T follicular helper cell (primary cell): Measurements from ENCODE around the gene TDRD12.

Experiments used
- DNase-seq: peaks from one replicate; pipeline ENCODE4 v3.0.0-alpha.2; 2020; ENCODE audit warnings: low read depth
- total RNA-seq, 2 experiments: gene quantifications; one replicate each; lab custom pipeline; 2026; lab: John Stamatoyannopoulos, UW

The TDRD12 gene, protein sequence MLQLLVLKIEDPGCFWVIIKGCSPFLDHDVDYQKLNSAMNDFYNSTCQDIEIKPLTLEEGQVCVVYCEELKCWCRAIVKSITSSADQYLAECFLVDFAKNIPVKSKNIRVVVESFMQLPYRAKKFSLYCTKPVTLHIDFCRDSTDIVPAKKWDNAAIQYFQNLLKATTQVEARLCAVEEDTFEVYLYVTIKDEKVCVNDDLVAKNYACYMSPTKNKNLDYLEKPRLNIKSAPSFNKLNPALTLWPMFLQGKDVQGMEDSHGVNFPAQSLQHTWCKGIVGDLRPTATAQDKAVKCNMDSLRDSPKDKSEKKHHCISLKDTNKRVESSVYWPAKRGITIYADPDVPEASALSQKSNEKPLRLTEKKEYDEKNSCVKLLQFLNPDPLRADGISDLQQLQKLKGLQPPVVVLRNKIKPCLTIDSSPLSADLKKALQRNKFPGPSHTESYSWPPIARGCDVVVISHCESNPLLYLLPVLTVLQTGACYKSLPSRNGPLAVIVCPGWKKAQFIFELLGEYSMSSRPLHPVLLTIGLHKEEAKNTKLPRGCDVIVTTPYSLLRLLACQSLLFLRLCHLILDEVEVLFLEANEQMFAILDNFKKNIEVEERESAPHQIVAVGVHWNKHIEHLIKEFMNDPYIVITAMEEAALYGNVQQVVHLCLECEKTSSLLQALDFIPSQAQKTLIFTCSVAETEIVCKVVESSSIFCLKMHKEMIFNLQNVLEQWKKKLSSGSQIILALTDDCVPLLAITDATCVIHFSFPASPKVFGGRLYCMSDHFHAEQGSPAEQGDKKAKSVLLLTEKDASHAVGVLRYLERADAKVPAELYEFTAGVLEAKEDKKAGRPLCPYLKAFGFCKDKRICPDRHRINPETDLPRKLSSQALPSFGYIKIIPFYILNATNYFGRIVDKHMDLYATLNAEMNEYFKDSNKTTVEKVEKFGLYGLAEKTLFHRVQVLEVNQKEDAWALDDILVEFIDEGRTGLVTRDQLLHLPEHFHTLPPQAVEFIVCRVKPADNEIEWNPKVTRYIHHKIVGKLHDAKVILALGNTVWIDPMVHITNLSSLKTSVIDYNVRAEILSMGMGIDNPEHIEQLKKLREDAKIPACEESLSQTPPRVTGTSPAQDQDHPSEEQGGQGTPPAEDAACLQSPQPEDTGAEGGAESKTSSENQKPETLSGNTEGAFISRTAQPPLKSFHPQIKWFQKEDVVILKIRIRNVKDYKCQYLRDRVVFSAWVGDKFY (N-terminal part only)
- total RNA-seq = 1.8 to 2.0 reads per million in 2 experiments

DNA sequence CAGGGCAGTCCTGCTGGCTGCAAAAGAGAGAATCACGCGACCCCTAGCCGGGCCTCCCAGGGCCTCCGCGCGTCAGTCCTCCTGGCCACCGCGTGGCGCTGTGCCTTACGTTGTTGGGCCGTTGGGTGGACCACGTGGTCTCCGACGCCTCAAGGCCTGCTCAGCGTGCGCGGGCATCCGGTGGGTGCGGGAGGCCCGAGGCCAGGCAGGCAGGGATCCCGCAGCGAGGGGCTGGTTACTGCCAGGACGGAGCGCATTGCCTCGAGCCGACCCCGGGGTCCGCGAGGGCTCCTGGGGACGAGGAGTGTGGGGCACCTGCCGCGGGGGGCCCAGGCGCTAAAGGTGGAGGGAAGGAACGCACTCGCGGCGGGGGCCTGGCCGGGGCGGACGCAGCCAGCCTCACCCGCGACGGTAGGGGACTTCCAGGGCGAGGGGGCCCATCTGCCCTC is at the start of gene TDRD12:
Gene TDRD12, plus strand, starts transcription at position 157 of the 449 bp plus-strand sequence. CDS start 306 bp downstream, outside the sequence.
- no peak for DNase-seq

DNA sequence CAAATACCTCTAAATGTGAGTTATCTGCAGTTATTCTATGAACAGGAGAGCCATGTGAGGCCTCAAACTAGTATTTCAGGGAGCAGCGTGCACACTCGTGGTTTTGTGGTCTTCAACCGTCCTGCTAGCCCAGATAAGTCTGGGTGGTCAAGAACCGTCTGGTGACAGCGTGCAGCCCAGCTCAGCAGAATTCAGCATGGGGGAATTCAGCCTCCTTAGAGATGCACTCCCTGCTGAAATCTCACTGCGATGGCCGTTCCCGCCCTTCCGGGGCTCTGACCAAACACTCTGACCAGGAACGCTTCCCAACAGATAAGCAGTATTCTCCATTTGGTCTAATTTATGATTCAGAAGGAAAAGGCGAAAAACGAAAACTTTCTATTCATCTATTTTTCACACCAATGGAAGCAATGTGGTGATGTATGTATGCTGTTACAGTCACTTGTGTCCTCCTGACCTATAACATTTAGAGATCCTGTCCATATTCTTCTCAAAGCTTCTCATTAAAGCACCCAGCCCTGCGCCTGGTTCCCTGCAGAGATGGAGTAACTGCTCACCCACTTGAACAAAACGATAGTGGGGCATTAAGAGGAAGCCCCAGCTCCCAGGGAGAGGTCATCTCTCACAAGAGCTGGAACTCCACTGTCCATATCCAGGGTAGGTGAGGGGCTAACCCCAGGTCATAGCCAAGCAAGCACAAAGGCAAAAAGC is 47.5 kb upstream of the TDRD12 start:
- no peak for DNase-seq

DNA sequence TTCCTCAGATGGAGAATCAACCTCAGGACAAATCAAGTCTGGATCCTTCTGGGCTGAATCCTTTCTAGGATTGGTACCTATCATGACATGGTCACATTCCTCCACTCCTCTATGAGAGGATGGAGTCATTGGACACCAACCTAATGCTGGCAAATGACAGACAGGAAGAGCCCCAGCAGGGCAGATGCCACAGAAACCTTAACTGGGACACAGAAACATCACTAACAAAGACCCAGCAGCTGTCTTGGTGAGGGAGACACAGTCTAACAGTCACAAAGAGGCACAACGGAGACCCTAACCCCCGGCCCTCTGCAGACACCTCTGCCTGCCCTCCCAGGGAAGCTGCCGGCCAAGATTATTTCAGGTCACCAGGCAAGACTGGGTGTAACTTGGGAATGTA is 46.7 kb upstream of the TDRD12 start:
- no peak for DNase-seq

DNA sequence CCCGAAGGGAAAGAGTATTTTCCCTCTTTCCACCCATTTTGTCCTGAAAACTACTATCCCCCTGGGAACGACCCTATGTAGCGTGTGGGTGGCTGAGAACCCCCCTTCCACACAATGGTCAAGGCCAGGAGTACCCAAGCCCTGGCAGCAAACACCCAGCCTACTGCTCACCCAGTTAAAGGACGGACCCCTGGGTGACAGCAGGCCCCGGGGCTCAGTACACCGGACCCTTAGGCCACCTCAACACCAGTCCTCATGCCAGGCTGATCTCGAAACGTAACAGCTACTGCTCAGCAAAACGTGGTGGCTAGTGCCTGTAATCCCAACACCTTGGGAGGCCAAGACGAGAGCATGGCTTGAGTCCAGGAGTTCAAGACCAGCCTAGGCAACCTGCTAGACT is 46.0 kb upstream of the TDRD12 start:
- DNase-seq = no peak

DNA sequence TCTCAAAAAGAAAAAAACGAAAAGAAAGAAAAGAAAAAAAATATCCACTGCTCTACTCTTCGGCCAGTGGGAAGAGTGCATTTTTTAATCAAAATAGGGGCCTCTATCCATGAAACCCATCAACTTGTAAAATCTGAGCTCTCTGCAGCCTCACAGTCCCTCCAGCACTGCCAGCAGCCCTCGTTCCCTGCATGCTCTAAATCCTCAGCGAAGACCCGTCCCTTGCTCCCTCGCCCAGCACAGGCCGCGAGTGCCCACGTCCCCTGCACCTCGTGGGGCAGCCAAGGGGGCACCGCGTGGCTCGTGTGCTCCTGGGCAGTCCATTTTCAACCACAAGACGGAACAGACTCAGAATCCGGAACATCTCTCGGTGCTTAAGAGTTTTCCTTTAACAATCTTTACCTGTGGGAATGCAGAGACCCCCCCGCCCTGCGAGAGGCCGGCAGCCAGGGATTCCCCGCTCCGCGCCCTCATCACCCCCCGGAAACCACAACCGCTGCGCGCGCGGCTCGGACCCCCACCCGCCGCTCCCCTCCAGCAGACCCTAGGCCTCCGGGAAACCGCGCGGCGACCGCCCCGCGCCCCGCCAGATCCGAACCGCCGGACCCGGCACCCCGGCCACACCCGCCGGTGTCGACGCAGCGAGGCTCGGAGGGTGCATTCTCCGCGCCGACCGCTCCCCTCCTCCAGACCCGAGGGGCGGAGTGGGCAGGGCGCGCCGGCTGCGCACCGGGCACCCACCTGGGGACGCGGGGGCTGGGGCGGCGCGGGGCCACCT is 45.2 kb upstream of the TDRD12 start:
- no peak for DNase-seq

DNA sequence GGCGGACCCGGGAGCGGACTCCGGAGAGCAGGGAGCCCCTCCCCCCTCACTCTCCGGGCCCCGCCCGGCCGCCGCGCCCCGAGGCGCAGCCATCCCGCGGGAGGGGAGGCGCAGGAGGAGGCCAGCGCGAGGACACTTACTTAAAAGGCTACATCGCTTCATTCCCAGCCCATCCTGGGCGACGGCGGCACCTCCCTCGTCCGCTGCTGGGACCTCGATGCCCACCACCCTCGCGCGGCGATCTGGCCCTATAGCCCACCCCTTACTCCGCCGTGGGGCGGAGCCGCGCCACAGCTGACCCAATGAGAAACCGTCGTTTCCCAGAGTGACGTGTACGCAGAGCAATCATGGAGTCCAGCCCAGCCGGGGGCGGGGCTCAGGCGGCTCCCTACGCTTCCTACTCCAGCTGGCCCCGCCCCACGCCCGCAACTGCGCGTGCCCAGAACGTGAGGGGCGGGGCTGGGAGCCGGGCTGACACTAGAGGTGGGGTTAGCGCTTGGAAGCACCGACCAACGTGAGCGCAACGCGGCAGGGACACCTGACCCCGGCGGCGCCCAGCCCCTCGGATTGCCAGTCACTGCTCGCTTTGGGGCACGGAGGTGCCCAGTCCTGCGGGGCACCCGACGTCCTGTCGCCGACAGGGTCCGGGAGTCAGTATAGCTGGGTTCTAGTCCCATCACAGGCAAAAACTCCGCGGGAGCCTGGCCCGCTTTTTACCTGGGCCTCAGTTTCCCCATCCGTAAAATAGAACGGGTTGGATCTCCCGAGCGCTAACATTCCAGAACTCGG is 44.4 kb upstream of the TDRD12 start, which contains the start of gene ANKRD27:
Gene ANKRD27, minus strand, starts transcription at position 250 of the 789 bp plus-strand sequence. CDS start 16,165 bp downstream, outside the sequence.
- peak; percentile 97 for DNase-seq

DNA sequence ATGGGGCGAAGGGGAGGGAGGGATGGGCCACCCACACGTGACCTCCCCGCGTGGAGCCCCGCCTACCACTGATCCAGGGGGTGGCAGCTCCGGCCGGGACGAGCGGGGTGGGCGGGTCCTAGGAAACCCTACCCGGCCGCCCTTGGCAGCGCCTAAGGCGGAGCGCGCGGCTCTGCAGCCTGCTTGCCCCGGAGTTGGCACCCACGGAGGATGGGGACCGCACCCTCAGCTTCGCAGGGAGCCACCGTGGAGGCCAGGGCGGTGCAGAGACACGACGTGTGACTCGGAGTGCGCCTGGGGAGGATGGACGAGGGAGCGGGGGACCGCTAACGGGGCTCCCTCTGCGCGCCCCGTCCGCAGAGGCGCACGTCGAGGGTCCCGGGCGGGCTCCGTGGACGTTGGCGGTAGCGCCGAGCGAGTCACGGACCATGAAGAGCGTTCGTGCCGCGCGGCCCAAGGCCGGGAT is 43.8 kb upstream of the TDRD12 start, which contains the start of gene RGS9BP:
Gene RGS9BP, plus strand, starts transcription at position 129 of the 466 bp plus-strand sequence. CDS start 416 bp downstream, outside the sequence.
- DNase-seq = peak; percentile 58

DNA sequence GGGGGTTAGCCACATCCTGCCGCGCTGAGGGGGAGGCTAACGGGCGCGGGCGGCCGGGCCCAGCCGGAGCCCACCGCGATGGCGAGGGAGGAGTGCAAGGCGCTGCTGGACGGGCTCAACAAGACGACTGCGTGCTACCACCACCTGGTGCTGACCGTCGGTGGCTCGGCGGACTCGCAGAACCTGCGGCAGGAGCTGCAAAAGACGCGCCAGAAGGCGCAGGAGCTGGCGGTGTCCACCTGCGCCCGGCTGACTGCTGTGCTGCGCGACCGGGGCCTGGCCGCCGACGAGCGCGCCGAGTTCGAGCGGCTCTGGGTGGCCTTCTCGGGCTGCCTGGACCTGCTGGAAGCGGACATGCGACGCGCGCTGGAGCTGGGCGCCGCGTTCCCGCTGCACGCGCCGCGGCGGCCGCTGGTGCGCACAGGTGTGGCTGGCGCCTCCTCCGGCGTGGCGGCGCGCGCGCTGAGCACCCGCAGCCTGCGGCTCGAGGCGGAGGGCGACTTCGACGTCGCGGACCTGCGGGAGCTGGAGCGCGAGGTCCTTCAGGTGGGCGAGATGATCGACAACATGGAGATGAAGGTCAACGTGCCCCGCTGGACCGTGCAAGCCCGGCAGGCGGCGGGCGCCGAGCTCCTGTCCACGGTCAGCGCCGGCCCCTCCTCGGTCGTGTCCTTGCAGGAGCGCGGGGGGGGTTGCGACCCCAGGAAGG is 43.2 kb upstream of the TDRD12 start:
- no peak for DNase-seq

DNA sequence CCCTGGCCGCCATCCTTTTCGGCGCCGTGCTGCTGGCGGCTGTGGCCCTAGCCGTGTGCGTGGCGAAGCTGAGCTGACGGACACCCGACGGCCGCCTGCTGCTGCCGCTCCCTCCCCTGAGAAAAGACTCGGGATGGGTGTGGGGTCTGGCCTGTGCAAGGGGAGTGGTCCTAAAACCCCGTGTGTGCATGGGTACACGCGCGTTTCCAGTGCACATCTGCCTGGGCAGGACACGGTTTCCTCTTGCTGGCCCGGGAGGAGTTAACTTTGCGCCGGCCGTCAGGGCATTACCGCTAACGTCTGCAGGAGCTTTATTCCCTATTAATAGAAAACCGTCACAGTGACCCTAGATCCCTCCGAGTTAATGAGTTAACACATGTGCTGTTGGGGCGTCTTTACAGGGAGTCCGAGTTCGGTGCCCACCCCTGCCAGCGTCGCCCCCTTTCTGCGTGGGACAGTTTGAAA is 42.6 kb upstream of the TDRD12 start:
- no peak for DNase-seq

DNA sequence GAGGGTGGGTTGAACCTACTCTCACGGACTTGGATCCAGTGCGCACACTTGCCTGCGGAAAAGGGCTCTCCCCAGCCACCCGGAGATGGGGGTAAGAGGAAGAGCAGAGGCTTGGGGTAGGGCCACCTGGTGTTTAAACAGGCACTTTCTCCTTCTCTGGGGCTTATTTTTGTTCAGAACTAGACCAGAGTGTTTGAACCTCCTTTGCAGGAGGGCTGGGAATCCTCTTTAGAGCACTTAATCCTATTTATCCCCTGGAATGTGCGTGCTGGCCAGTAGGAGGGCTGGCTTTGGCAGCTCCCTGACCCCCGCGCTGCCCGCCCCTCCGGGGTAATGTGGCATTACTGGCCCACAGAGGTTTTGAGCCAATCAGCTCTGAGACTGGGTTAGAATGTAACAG is 41.9 kb upstream of the TDRD12 start:
- no peak for DNase-seq

DNA sequence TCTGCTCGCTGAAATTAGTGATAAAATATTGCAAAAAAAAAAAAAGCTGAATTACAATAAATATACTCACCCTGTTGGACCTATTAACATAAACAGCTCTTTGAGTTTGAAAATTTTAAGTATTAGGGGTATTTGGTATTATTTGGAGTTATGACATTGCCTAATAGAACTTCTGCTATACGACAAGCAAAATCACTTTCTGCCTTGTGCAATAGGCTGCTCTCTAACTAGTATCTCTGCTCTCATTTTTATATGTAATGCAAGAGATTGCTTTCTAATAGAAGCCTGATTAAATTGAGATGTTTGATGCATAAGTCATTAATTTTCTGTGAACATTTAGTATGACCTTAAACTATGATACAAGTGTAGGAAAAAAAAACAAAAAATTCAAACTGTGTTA is 38.6 kb upstream of the TDRD12 start:
- no peak for DNase-seq

DNA sequence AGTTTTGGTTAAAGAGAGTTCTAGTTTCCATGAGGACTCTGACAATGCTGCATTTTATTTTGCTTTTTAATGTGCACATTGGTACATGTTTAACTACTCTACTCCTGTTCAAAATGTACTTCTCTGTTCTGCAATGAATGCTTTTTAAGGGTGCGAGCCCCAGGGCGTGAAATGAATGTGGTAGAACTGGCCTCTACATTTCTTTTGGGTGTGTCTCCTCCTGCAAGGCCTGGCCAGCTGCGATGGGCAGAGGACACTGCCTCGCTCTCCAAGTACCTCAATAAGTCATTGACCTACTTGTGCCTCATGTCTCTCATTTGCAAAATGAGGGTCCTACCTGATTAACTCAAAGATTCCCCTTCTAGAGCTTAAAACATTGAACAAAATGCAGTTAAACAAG is 37.2 kb upstream of the TDRD12 start:
- no peak for DNase-seq

DNA sequence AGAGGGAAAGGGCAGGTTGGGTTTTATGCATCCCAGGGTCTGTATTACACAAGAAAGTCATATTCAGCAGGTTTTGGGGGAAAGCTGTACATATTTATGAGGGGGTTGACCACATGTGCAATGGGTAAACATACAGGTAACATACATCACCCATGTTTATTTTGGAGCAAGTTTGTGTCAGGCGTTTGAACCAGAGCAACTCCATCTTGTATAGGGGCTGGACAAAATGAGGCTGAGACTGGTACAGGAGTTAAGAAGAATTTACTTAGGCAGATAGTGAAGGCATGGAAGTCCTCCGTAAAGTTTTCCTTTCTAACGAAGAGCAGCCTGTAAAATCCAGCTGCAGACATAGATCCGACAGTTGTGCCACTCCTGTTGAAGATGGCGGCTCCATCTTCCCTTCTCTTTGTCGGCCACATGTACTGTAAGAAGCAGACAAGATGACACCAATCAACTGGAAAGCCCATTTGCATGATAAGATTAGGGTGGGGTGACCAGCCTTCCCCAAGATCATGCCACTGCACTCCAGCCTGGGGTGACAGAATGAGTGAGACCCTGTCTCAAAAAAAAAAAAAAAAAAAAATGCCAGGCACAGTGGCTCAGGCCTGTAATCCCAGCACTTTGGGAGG is 32.6 kb upstream of the TDRD12 start:
- no peak for DNase-seq

DNA sequence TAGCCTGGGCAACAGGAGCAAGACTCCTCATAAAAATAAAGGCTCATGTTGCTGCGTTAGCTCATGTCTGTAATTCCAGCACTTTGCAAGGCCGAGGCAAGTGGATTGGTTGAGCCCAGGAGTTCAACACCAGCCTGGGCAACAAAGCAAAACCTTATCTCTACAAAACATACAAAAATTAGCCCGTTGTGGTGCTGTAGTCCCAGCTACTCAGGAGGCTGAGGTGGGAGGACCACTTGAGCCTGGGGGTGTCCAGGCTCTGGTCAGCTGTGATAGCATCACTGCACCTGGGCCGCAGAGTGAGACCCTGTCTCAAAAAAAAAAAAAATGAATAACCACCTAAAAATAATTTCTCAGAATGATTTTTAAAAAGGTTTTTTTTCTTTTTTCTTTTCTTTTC is 31.9 kb upstream of the TDRD12 start:
- DNase-seq = no peak

DNA sequence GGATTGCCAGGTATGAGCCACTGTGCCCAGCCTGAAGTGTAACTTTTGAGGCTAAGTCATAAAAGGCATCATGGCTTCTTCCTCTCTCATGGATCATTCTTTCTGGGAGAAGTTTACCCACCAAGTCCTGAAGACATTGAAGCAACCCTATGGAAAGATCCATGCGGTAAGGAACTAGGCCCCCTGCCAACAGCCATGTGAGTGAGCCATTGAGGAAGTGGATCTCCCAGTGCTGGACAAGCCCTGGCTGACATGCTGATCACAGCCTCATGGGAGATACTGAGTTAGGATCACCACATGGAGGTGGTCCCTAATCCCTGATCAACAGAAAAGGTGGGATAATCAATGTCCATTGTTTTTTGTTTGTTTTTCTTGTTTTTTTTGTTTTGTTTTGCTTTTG is 31.3 kb upstream of the TDRD12 start:
- DNase-seq = no peak

DNA sequence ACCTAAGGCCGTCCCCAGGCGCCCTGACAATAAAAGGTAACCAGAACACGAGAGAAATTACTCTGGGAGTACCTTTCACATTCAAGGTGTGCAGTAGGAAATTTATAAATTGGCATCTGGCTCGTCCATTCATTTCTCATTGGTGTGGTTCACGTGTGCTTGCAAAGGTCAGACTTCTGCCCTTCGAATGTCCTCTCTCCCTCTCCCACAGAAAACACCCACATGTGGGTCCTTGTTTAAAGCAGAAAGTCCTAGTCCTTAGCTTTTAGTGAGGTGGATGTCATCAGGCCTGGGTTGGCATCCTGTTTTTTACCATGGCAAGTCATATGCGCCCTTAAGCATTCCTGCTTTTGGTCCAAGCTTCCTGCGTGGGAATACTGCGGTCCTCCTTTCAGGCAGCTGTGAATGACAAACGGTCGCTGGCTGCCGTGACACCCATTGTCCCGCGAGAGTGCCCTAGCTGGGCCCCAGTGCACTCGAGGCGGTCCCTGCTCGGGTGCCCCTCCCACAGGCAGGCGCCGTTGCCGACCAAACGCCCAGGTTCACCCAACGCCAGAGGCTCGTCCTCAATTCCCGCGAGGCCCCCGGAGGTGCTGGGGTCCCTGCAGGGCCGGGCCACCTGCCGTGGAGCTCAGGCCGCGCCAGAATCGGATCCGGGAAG is 28.1 kb upstream of the TDRD12 start, which contains the start of gene NUDT19:
Gene NUDT19, plus strand, starts transcription at position 531 of the 661 bp plus-strand sequence. CDS start 140 bp downstream, outside the sequence.
- DNase-seq = peak; percentile 57
